ENCODE results near the gene CAV2. TPM values are rescaled to one million over a fixed set of nuclear protein-coding genes. Genes with fewer than 3 reads are reported as not detected.

Gene CAV2
- total RNA-seq, 4 donors from 2014 or later, result 122 to 246 (median 202) TPM

GRCh38 chr7:116487907-116488521 is 11.5 kb upstream of the CAV2 start:
- no peak for TF ChIP-seq CTCF (IDR thresholded peaks at IDR 0.05; ENCODE audit: low read depth)

DNA sequence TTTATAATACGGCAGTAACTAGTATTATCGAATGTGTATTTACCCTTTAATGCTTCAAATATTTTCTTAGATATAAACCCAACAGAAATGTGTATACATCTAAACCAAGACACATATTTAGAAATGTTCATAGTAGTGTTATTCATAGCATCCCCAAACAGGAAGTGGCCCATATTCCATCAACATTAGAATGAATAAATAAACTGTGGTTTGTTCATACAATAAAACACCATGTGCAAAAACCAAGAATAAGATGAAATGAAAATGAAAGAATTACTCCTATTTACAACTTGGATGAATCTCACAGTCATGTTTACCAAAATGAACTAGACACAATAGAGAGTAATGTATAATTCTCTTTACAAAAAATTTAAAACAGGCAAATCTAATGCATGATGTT is 9.2 kb upstream of the CAV2 start:
- TF ChIP-seq CTCF (IDR thresholded peaks at IDR 0.05; ENCODE audit: low read depth), result no peak

GRCh38 chr7:116491887-116492653 is 7.5 kb upstream of the CAV2 start:
- no peak for TF ChIP-seq CTCF (IDR thresholded peaks at IDR 0.05; ENCODE audit: low read depth)

DNA sequence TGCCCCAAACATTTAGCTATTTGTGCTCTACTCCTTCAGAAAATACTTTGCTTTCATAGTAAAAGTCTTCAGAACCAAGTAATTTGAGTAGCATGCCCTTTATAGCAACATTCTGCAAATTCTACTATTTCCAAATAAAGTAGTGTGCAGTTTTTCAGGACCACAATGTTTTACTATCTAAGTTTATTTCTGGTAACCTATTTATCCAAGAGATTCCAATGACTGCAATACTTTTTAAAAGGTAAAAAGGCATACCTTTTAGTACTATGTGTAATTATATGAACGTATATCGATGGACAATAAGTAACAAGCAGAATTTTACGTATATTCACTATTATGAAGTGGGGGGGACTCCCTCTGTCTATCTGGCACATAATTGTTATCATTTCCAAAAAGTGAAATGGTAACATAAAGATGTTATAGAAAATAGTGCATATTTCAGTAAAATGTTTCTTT is 6.9 kb upstream of the CAV2 start:
- TF ChIP-seq CTCF (IDR thresholded peaks at IDR 0.05; ENCODE audit: low read depth), result no peak

DNA sequence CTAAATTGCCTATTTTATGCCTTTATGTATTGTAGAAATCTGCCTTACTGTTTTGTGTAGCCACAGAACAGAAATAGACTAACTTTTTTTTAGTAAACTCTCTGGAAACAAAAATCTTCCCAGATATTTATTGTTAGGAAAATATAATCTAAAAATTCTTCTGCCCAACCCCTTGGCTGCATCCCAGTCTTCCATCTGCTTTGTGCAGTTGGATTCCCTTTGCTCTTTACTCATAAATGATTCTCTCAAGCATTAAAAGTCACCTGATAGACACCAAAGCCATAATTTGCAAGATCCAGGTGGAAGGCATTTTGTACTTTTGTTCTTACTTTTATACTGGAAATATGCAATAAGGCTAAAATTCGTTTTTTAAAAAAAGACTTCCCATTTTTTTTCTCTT is 6.1 kb upstream of the CAV2 start:
- no peak for TF ChIP-seq CTCF (IDR thresholded peaks at IDR 0.05; ENCODE audit: low read depth)

DNA sequence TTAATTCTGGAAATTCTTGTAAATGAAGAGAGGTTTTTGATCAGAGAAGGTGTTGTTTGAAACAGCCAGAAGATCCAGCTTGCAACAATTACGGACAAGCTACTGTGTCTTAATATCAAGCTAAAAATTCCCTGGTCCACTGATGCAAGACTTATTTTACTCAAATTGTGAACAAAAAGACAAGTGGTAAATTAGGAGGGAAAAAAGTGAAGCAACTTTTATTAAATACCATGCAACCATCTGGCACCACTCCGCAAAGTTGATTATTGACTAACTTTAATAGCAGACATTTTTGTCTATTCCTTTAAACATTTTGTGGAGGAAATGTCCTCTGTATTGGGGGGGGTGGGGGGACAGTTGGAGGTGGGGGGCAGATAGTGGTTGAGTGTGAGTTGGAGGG is 5.1 kb upstream of the CAV2 start:
- no peak for TF ChIP-seq CTCF (IDR thresholded peaks at IDR 0.05; ENCODE audit: low read depth)

GRCh38 chr7:116495736-116496135 is 3.8 kb upstream of the CAV2 start:
- no peak for TF ChIP-seq CTCF (IDR thresholded peaks at IDR 0.05; ENCODE audit: low read depth)

All from subcutaneous adipose tissue (tissue), 4 donors.